DND-41 (cell line): ENCODE measurements around the gene LRRC15.

Source experiments
- EZH2 ChIP-seq: IDR thresholded peaks from 3 replicates; pipeline ENCODE4 v1.6.1; 2012; ENCODE audit warnings: borderline replicate concordance, low read depth, mild to moderate bottlenecking, moderate library complexity, low read length, inconsistent platforms; ENCODE audit not compliant: severe bottlenecking
- TF ChIP-seq, protein P1 (sequence below): IDR thresholded peaks from 2 replicates; pipeline ENCODE4 v1.5.1; 2012; ENCODE audit warnings: borderline replicate concordance, low read length, moderate library complexity, mild to moderate bottlenecking; ENCODE audit not compliant: poor library complexity, severe bottlenecking; ENCODE audit errors: extremely low read depth

DNA sequence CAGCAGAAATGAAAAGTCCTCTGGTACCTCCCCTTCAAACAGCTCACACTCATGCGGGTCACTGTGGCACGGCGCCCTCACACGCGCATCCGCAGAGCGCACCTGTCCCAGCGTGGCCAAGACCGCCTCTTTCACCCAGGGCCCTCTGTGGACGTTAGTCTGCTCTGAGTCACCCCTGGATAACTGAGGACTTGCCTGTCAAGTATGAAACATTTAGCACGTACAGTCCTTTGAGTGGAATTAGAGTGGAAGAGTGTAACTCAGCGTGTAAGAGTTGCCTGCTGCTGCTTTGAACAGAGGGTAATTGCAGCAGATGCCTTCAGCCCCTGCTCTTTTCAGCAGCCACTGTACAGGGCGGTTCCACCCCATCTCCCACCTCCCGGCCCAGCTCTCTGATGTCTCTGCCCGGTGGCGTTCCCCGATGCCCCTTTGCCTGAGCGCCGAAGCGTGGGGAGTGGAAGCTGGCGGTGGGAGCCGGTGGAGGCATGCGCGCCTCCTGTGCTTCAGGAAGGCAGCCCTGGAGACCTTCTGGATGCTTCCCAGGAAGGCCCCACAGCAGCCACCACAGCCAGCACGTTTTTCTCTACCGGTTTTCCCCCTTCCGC, 41.4 kb downstream of the LRRC15 start:
- TF ChIP-seq, protein P1, sequence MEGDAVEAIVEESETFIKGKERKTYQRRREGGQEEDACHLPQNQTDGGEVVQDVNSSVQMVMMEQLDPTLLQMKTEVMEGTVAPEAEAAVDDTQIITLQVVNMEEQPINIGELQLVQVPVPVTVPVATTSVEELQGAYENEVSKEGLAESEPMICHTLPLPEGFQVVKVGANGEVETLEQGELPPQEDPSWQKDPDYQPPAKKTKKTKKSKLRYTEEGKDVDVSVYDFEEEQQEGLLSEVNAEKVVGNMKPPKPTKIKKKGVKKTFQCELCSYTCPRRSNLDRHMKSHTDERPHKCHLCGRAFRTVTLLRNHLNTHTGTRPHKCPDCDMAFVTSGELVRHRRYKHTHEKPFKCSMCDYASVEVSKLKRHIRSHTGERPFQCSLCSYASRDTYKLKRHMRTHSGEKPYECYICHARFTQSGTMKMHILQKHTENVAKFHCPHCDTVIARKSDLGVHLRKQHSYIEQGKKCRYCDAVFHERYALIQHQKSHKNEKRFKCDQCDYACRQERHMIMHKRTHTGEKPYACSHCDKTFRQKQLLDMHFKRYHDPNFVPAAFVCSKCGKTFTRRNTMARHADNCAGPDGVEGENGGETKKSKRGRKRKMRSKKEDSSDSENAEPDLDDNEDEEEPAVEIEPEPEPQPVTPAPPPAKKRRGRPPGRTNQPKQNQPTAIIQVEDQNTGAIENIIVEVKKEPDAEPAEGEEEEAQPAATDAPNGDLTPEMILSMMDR: no peak
- TF ChIP-seq EZH2: no peak
